IMR-90 (cell line): ENCODE measurements around the gene EYS. TPM values are rescaled to one million over a fixed set of nuclear protein-coding genes. Genes with fewer than 3 reads are reported as not detected.

Source experiments
- ATAC-seq: fragments of 200-7000 bp; cut with Tn5 transposase; 2 replicates; pipeline ENCODE4 v1.9.1; 2020; ENCODE audit warnings: low read depth, mild to moderate bottlenecking, moderate library complexity
- BruUV-seq: library from RNA; stranded (reverse); fragments of 400-500 nt; replicated peaks from 2 replicates; lab custom pipeline; 2021; lab: Mats Ljungman, UMichigan
- CTCF ChIA-PET: fragments of 300-600 bp; formaldehyde crosslinking; extraction: SDS; loops from one replicate; lab custom pipeline; 2021; ENCODE audit warnings: antibody characterized with exemption; lab: Yijun Ruan, JAX
- POLR2A ChIA-PET: fragments of 300-600 bp; sonication (Branson Sonifier 250); formaldehyde crosslinking; loops from one replicate; lab custom pipeline; 2022; ENCODE audit warnings: antibody characterized with exemption; ENCODE audit not compliant: unreplicated experiment; lab: Charles Lee
- DNase-seq: peaks from one replicate; pipeline ENCODE4 v3.0.0; 2013
- H2AFZ ChIP-seq: replicated peaks from 2 replicates; pipeline ENCODE3; 2013; ENCODE audit warnings: low read length, mild to moderate bottlenecking; ENCODE audit not compliant: poor library complexity
- H2AK5ac ChIP-seq: 2 replicates; pipeline ENCODE4 v1.6.1; 2013; ENCODE audit warnings: low read depth, low read length, inconsistent platforms
- H2AK9ac ChIP-seq: replicated peaks from 2 replicates; pipeline ENCODE3; 2013; ENCODE audit warnings: mild to moderate bottlenecking, low read depth, low read length, moderate library complexity; ENCODE audit not compliant: poor library complexity
- H2BK120ac ChIP-seq: 2 replicates; pipeline ENCODE4 v1.6.1; 2013; ENCODE audit warnings: low read depth, low read length, inconsistent platforms
- H2BK15ac ChIP-seq: 3 replicates; pipeline ENCODE4 v1.6.1; 2013; ENCODE audit warnings: low read depth, low read length, inconsistent platforms
- H2BK20ac ChIP-seq: 2 replicates; pipeline ENCODE4 v1.6.1; 2013; ENCODE audit warnings: low read depth, mild to moderate bottlenecking, inconsistent platforms, low read length, moderate library complexity
- H2BK5ac ChIP-seq: 2 replicates; pipeline ENCODE4 v1.6.1; 2013; ENCODE audit warnings: mild to moderate bottlenecking, low read depth, low read length, inconsistent platforms; ENCODE audit not compliant: poor library complexity, severe bottlenecking
- H3K14ac ChIP-seq: replicated peaks from 2 replicates; pipeline ENCODE4 v1.6.1; 2013; ENCODE audit warnings: low read depth, low read length, inconsistent platforms
- H3K18ac ChIP-seq: 2 replicates; pipeline ENCODE4 v1.6.1; 2013; ENCODE audit warnings: low read depth, low read length, control low read depth
- H3K23ac ChIP-seq: 2 replicates; pipeline ENCODE4 v1.6.1; 2013; ENCODE audit warnings: low read depth, low read length, inconsistent platforms
- H3K27ac ChIP-seq: 2 replicates; pipeline ENCODE4 v1.5.1; 2013; ENCODE audit warnings: mild to moderate bottlenecking, control low read depth, low read length; ENCODE audit not compliant: insufficient read depth
- H3K27me3 ChIP-seq: 2 replicates; pipeline ENCODE4 v1.6.1; 2013; ENCODE audit warnings: low read length; ENCODE audit not compliant: control insufficient read depth, insufficient read depth
- H3K36me3 ChIP-seq: 2 replicates; pipeline ENCODE4 v1.6.1; 2013; ENCODE audit warnings: low read length, mixed read lengths; ENCODE audit not compliant: control insufficient read depth, insufficient read depth
- H3K4ac ChIP-seq: 2 replicates; pipeline ENCODE4 v1.6.1; 2013; ENCODE audit warnings: low read depth, low read length, inconsistent platforms
- H3K4me1 ChIP-seq: 2 replicates; pipeline ENCODE4 v1.6.1; 2013; ENCODE audit warnings: low read length, mixed read lengths; ENCODE audit not compliant: control insufficient read depth, insufficient read depth
- H3K4me2 ChIP-seq: 2 replicates; pipeline ENCODE4 v1.6.1; 2013; ENCODE audit warnings: low read depth, mild to moderate bottlenecking, control low read depth, low read length, moderate library complexity
- H3K4me3 ChIP-seq: 2 replicates; pipeline ENCODE4 v1.5.1; 2013; ENCODE audit warnings: low read depth, mild to moderate bottlenecking, control low read depth, low read length, moderate library complexity; ENCODE audit not compliant: insufficient read depth
- H3K56ac ChIP-seq: 2 replicates; pipeline ENCODE4 v1.6.1; 2013; ENCODE audit warnings: low read length, inconsistent platforms; ENCODE audit not compliant: insufficient read depth; ENCODE audit errors: extremely low read depth
- H3K79me1 ChIP-seq, 2 experiments: 2 replicates each; pipeline ENCODE4 v1.6.1; 2013; ENCODE audit warnings: low read length in 2 of 2, inconsistent platforms in 1 of 2, low read depth in 1 of 2
- H3K9ac ChIP-seq: 2 replicates; pipeline ENCODE4 v1.6.1; 2013; ENCODE audit warnings: low read depth, low read length, control low read depth
- H3K9me1 ChIP-seq: 2 replicates; pipeline ENCODE4 v1.6.1; 2013; ENCODE audit warnings: low read length, inconsistent platforms; ENCODE audit not compliant: insufficient read depth
- H3K9me3 ChIP-seq: 2 replicates; pipeline ENCODE4 v1.6.1; 2013; ENCODE audit warnings: low read length; ENCODE audit not compliant: control insufficient read depth, insufficient read depth
- H4K20me1 ChIP-seq: 2 replicates; pipeline ENCODE4 v1.6.1; 2013; ENCODE audit warnings: low read length, inconsistent platforms; ENCODE audit not compliant: insufficient read depth
- H4K5ac ChIP-seq: 2 replicates; pipeline ENCODE4 v1.6.1; 2013; ENCODE audit warnings: mild to moderate bottlenecking, low read depth, low read length, control low read depth
- H4K8ac ChIP-seq, 2 experiments: 2 replicates each; pipeline ENCODE4 v1.6.1; 2013; ENCODE audit warnings: low read depth in 2 of 2, low read length in 2 of 2, control low read depth in 1 of 2, inconsistent platforms in 1 of 2
- H4K91ac ChIP-seq: 2 replicates; pipeline ENCODE4 v1.6.1; 2013; ENCODE audit warnings: low read depth, low read length, inconsistent platforms; ENCODE audit not compliant: insufficient read depth
- CEBPB ChIP-seq: IDR thresholded peaks from 2 replicates; pipeline ENCODE4 v1.6.1; 2012; ENCODE audit warnings: low read depth, low read length, improper control_type of control experiment
- RCOR1 ChIP-seq: IDR thresholded peaks from 2 replicates; pipeline ENCODE4 v1.6.1; 2012; ENCODE audit warnings: mild to moderate bottlenecking, low read length, improper control_type of control experiment; ENCODE audit not compliant: insufficient replicate concordance
- WGBS, 2 experiments: methylation state at CpG; one replicate each; pipeline versions ENCODE4 v1.1.5 to v1.1.7; 2013; ENCODE audit warnings: missing lambda C conversion rate in 2 of 2; ENCODE audit not compliant: insufficient read length in 1 of 2; ENCODE audit errors: extremely low coverage in 2 of 2; 5-methylcytosine and 5-hydroxymethylcytosine counted together
- dilution Hi-C: fragments of 300-500 bp; cut with HindIII; formaldehyde crosslinking; loops from one replicate; pipeline ENCODE4 v1.14.3; 2018; ENCODE audit warnings: low sequenced_read_pairs; ENCODE audit not compliant: unreplicated experiment
- in situ Hi-C: fragments of 300-500 bp; cut with MboI; formaldehyde crosslinking; loops from 3 replicates; pipeline ENCODE4 v1.14.3; 2019; ENCODE audit warnings: low sequenced_read_pairs, inconsistent platforms, mixed read lengths
- intact Hi-C: fragments of 100-400 bp; cut with micrococcal nuclease; formaldehyde crosslinking; loops from 2 replicates; pipeline ENCODE4 v1.10.0; 2022
- polyA plus RNA-seq, 3 experiments: library from polyadenylated mRNA; depleted of rRNA; stranded (reverse); fragments of >200 nt; gene quantifications; 2 replicates each; pipeline ENCODE4 v1.2.3, GENCODE V29; 2012; ENCODE audit warnings: low replicate concordance in 1 of 3
- total RNA-seq: library from RNA; depleted of rRNA; stranded (reverse); fragments of >200 nt; gene quantifications from 2 replicates; pipeline ENCODE4 v1.2.3, GENCODE V29; 2012

Gene EYS
- total and polyA plus RNA-seq, 2 of the 4 experiments (the other 2 are of a cell fraction) = under 0.01 TPM; not detected in 1

- ATAC-seq = no peak
- peaks cover 7% of the 10 kb centered on the region for H3K9me1 ChIP-seq
- CTCF ChIA-PET = no interaction called here
These were observed 1485.2 kb downstream of the EYS start for GRCh38 chr6:64221776-64222175.

More at GRCh38 chr6:64221776-64222175, 1485.2 kb downstream of the EYS start:
- no peak overlapping the region for H4K8ac ChIP-seq
- no peak overlapping the region for H2BK20ac ChIP-seq
- WGBS, 2 experiments = no CpG with 5 or more reads among the region's 3 CpGs
- no peak overlapping the region for H2BK120ac ChIP-seq
- H3K4ac ChIP-seq = no peak overlapping the region
- H2BK5ac ChIP-seq = no peak overlapping the region
- POLR2A ChIA-PET = no interaction called here
- H2BK15ac ChIP-seq = no peak overlapping the region
- TF ChIP-seq CEBPB (0 out of 2 replicates have a peak, but pooled peaks have one; percentile 23), RCOR1 (no peak)
- H3K27ac ChIP-seq = no peak overlapping the region
- no peak overlapping the region for H3K14ac ChIP-seq
- H3K9ac ChIP-seq = no peak overlapping the region
- no peak overlapping the region for H2AK5ac ChIP-seq
- H3K36me3 ChIP-seq = no peaks in the 10 kb centered on the region
- dilution Hi-C loops = no loop called here
- in situ Hi-C loops = no loop called here
- H3K79me1 ChIP-seq = no peaks in the 10 kb centered on the region
- peak; percentile 7 for DNase-seq
- no peaks in the 10 kb centered on the region for H3K9me3 ChIP-seq
- H3K18ac ChIP-seq = no peak overlapping the region
- H4K5ac ChIP-seq = no peak overlapping the region
- no peak overlapping the region for H3K23ac ChIP-seq
- no TSS peak for BruUV-seq
- intact Hi-C loops = no loop called here
- H2AK9ac ChIP-seq = no peak overlapping the region
- no peak overlapping the region for H3K4me2 ChIP-seq
- H4K20me1 ChIP-seq = no peaks in the 10 kb centered on the region
- H3K27me3 ChIP-seq = no peaks in the 10 kb centered on the region
- H4K91ac ChIP-seq = no peak overlapping the region
- no peak overlapping the region for H3K4me3 ChIP-seq
- H3K56ac ChIP-seq = no peak overlapping the region
- H2AFZ ChIP-seq = no peak overlapping the region
- H3K4me1 ChIP-seq = peaks cover 8% of the 10 kb centered on the region
